DND-41 (cell line): Measurements from ENCODE around the gene TMPRSS9.

Source experiments
- ATAC-seq: fragments of 200-7000 bp; cut with Tn5 transposase; 3 replicates; pipeline ENCODE4 v1.9.1; 2021; ENCODE audit warnings: low read depth; ENCODE audit not compliant: insufficient read depth
- DNase-seq: peaks from one replicate; pipeline ENCODE4 v3.0.0-alpha.2; 2020
- H2AFZ ChIP-seq: 2 replicates; pipeline ENCODE4 v1.6.0; 2012; ENCODE audit warnings: low read depth, low read length
- H3K27ac ChIP-seq: 2 replicates; pipeline ENCODE4 v1.5.1; 2012; ENCODE audit warnings: low read length, inconsistent platforms
- H3K27me3 ChIP-seq: fragments of 200-600 bp; sonication (generic); 2 replicates; pipeline ENCODE4 v1.6.0; 2012; ENCODE audit warnings: low read length, mild to moderate bottlenecking, inconsistent platforms; ENCODE audit not compliant: insufficient read depth, poor library complexity
- H3K36me3 ChIP-seq: 2 replicates; pipeline ENCODE4 v1.5.1; 2012; ENCODE audit warnings: low read length, inconsistent platforms; ENCODE audit not compliant: insufficient read depth
- H3K4me1 ChIP-seq: 2 replicates; pipeline ENCODE4 v1.5.1; 2012; ENCODE audit warnings: mild to moderate bottlenecking, low read length; ENCODE audit not compliant: insufficient read depth
- H3K4me2 ChIP-seq: 2 replicates; pipeline ENCODE4 v1.6.0; 2012; ENCODE audit warnings: mild to moderate bottlenecking, moderate library complexity, low read length, inconsistent platforms; ENCODE audit not compliant: insufficient read depth
- H3K4me3 ChIP-seq, 2 experiments: fragments of 200-600 bp in 1 of 2; shearing (Covaris generic) in 1 of 2; 2 replicates each; pipeline ENCODE4 v1.5.1; 2012 to 2016; ENCODE audit warnings: inconsistent platforms in 2 of 2, low read length in 2 of 2, mild to moderate bottlenecking in 2 of 2, low read depth in 1 of 2, moderate library complexity in 1 of 2
- H3K79me2 ChIP-seq: 2 replicates; pipeline ENCODE4 v1.6.0; 2012; ENCODE audit warnings: low read length, inconsistent platforms; ENCODE audit not compliant: insufficient read depth
- H3K9ac ChIP-seq: 2 replicates; pipeline ENCODE4 v1.6.0; 2012; ENCODE audit warnings: low read depth, mild to moderate bottlenecking, inconsistent platforms, low read length, moderate library complexity
- H3K9me3 ChIP-seq: 2 replicates; pipeline ENCODE4 v1.5.1; 2012; ENCODE audit warnings: low read length, moderate library complexity, mild to moderate bottlenecking, inconsistent platforms; ENCODE audit not compliant: insufficient read depth, severe bottlenecking
- H4K20me1 ChIP-seq: 2 replicates; pipeline ENCODE4 v1.6.0; 2012; ENCODE audit warnings: low read length; ENCODE audit not compliant: insufficient read depth
- EZH2 ChIP-seq: IDR thresholded peaks from 3 replicates; pipeline ENCODE4 v1.6.1; 2012; ENCODE audit warnings: borderline replicate concordance, low read depth, mild to moderate bottlenecking, moderate library complexity, low read length, inconsistent platforms; ENCODE audit not compliant: severe bottlenecking
- TF ChIP-seq, protein P1 (sequence below): IDR thresholded peaks from 2 replicates; pipeline ENCODE4 v1.5.1; 2012; ENCODE audit warnings: borderline replicate concordance, low read length, moderate library complexity, mild to moderate bottlenecking; ENCODE audit not compliant: poor library complexity, severe bottlenecking; ENCODE audit errors: extremely low read depth

The TMPRSS9 gene

GRCh38 chr19:2360833-2361232, 768 bp downstream of the TMPRSS9 start:
- no peaks in the 10 kb centered on the region for H3K79me2 ChIP-seq
- no peak overlapping the region for H3K9ac ChIP-seq

GRCh38 chr19:2361246-2362045, 1.4 kb downstream of the TMPRSS9 start:
- no peak overlapping the region for H3K27ac ChIP-seq
- H3K36me3 ChIP-seq = no peaks in the 10 kb centered on the region
- no peak overlapping the region for H3K9ac ChIP-seq
- no peak overlapping the region for H2AFZ ChIP-seq
- no peaks in the 10 kb centered on the region for H3K9me3 ChIP-seq
- ATAC-seq = no peak
- no peak overlapping the region for H3K4me3 ChIP-seq
- no peaks in the 10 kb centered on the region for H3K4me1 ChIP-seq
- H3K27me3 ChIP-seq = no peaks in the 10 kb centered on the region
- no peak for TF ChIP-seq EZH2
- TF ChIP-seq, protein P1, sequence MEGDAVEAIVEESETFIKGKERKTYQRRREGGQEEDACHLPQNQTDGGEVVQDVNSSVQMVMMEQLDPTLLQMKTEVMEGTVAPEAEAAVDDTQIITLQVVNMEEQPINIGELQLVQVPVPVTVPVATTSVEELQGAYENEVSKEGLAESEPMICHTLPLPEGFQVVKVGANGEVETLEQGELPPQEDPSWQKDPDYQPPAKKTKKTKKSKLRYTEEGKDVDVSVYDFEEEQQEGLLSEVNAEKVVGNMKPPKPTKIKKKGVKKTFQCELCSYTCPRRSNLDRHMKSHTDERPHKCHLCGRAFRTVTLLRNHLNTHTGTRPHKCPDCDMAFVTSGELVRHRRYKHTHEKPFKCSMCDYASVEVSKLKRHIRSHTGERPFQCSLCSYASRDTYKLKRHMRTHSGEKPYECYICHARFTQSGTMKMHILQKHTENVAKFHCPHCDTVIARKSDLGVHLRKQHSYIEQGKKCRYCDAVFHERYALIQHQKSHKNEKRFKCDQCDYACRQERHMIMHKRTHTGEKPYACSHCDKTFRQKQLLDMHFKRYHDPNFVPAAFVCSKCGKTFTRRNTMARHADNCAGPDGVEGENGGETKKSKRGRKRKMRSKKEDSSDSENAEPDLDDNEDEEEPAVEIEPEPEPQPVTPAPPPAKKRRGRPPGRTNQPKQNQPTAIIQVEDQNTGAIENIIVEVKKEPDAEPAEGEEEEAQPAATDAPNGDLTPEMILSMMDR = no peak
- no peaks in the 10 kb centered on the region for H3K79me2 ChIP-seq
- DNase-seq = no peak
- H3K4me2 ChIP-seq = no peak overlapping the region
- no peaks in the 10 kb centered on the region for H4K20me1 ChIP-seq

More at GRCh38 chr19:2360833-2361232, 768 bp downstream of the TMPRSS9 start:
- Histone ChIP-seq H3K27me3 (no peaks in the 10 kb centered on the region), H3K4me1 (no peaks in the 10 kb centered on the region), H3K4me2 (no peak overlapping the region), H3K4me3 (no peak overlapping the region), H3K9me3 (no peaks in the 10 kb centered on the region), H3K36me3 (no peaks in the 10 kb centered on the region), H2AFZ (no peak overlapping the region), H3K27ac (no peak overlapping the region), H4K20me1 (no peaks in the 10 kb centered on the region)
- DNase-seq = no peak
- TF ChIP-seq EZH2 = no peak
- TF ChIP-seq, protein P1 = no peak
- ATAC-seq = no peak

GRCh38 chr19:2362046-2362969, 2.2 kb downstream of the TMPRSS9 start:
- Histone ChIP-seq H3K9ac (no peak overlapping the region), H3K4me1 (no peaks in the 10 kb centered on the region), H3K27me3 (no peaks in the 10 kb centered on the region), H3K4me3 (no peak overlapping the region), H3K36me3 (no peaks in the 10 kb centered on the region), H3K27ac (no peak overlapping the region), H4K20me1 (no peaks in the 10 kb centered on the region), H3K9me3 (no peaks in the 10 kb centered on the region), H3K79me2 (no peaks in the 10 kb centered on the region), H3K4me2 (no peak overlapping the region), H2AFZ (no peak overlapping the region)
- ATAC-seq = no peak
- TF ChIP-seq, protein P1 = no peak
- TF ChIP-seq EZH2 = no peak
- DNase-seq = no peak
